ENCODE data around the gene BMPR1A.

BMPR1A gene

GRCh38 chr10:86981716-86982115 is 225.3 kb downstream of the BMPR1A start:
- DNase-seq (ENCODE audit: low read depth in 3 of 3, low spot score in 1 of 3): no peak
